Measurements from ENCODE around the gene NCKAP5L.

DNA sequence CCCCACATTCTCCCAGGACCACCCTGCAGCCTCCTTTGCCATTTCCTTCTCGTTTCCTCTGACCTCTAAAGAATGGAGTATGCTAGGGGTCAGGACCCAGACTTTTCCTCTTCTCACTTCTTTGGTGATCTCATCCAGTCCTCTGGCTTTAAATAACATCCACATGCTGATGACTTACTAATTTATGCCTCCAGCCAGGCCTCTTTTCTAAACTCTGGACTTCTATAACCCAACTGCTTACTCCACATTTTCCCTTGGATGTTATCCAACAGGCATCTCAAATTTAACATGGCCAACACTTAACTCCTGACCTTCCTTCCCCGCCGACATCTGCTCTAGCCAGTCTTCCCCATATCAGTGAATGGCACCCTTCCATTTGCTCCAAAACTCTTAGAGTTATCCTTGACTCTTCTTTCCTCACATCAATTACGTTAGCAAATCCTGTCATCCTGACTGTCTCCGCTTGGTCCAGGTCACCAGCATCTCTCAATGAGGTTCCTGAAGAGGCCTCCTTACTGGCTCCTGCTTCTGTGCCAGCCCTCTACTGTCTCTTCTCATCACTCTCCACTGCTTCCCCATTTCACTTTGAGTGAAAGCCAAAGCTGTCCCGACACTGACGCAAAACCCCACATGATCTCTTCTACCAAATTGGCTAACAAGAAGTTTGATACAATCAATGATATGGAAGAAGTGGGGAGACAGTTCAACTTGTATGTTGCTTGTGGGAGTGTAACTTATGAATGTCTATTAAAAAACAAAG lies 44.1 kb downstream of the NCKAP5L start:
- TF ChIP-seq EZH2phosphoT487 (conservative IDR thresholded peaks at IDR 0.05; ENCODE audit: low read length), result no peak
- TF ChIP-seq, protein P1, sequence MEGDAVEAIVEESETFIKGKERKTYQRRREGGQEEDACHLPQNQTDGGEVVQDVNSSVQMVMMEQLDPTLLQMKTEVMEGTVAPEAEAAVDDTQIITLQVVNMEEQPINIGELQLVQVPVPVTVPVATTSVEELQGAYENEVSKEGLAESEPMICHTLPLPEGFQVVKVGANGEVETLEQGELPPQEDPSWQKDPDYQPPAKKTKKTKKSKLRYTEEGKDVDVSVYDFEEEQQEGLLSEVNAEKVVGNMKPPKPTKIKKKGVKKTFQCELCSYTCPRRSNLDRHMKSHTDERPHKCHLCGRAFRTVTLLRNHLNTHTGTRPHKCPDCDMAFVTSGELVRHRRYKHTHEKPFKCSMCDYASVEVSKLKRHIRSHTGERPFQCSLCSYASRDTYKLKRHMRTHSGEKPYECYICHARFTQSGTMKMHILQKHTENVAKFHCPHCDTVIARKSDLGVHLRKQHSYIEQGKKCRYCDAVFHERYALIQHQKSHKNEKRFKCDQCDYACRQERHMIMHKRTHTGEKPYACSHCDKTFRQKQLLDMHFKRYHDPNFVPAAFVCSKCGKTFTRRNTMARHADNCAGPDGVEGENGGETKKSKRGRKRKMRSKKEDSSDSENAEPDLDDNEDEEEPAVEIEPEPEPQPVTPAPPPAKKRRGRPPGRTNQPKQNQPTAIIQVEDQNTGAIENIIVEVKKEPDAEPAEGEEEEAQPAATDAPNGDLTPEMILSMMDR (IDR thresholded peaks at IDR 0.05; ENCODE audit: insufficient read depth, low read length, poor library complexity, severe bottlenecking), result no peak

All from SU-DHL-6 (cell line).